ENCODE results near the gene MICAL2.

GRCh38 chr11:12162652-12163051, 52.3 kb downstream of the MICAL2 start:
- TF ChIP-seq TAF1 (IDR thresholded peaks at IDR 0.05; ENCODE audit: borderline replicate concordance, insufficient read depth, low read length) (no peak), REST (IDR thresholded peaks at IDR 0.05; ENCODE audit: insufficient read depth in 1 of 2, low read depth in 2 of 2, low read length in 2 of 2) (no peak)

Measured in PFSK-1 (cell line).